Smooth muscle cell (in vitro differentiated cells): ENCODE results near the gene VAMP1. TPM values are rescaled to one million over a fixed set of nuclear protein-coding genes. Genes with fewer than 3 reads are reported as not detected.

Experiments used
- DNase-seq: peaks from one replicate; lab custom pipeline; 2025; ENCODE audit not compliant: unreplicated experiment; lab: John Stamatoyannopoulos, UW
- H2AFZ ChIP-seq: fragments of 200-600 bp; sonication (generic); 2 replicates; pipeline ENCODE4 v1.6.0; 2016; ENCODE audit warnings: antibody characterized with exemption, low read depth, mild to moderate bottlenecking
- H3F3A ChIP-seq: fragments of 200-600 bp; sonication (generic); 2 replicates; pipeline ENCODE4 v1.6.0; 2017; ENCODE audit warnings: antibody characterized with exemption, low read depth
- H3K27ac ChIP-seq: fragments of 200-600 bp; sonication (generic); 2 replicates; pipeline ENCODE4 v1.5.1; 2016; ENCODE audit warnings: low read depth, mild to moderate bottlenecking
- H3K27me3 ChIP-seq: fragments of 200-600 bp; sonication (generic); 2 replicates; pipeline ENCODE4 v1.6.1; 2016; ENCODE audit warnings: low read depth, mild to moderate bottlenecking
- H3K36me3 ChIP-seq: fragments of 200-600 bp; sonication (generic); 2 replicates; pipeline ENCODE4 v1.5.1; 2016; ENCODE audit warnings: low read depth
- H3K4me1 ChIP-seq: fragments of 200-600 bp; sonication (generic); 2 replicates; pipeline ENCODE4 v1.5.1; 2016; ENCODE audit warnings: low read depth
- H3K4me2 ChIP-seq: fragments of 200-600 bp; sonication (generic); 2 replicates; pipeline ENCODE4 v1.6.0; 2016; ENCODE audit warnings: mild to moderate bottlenecking
- H3K4me3 ChIP-seq: fragments of 200-600 bp; sonication (generic); 2 replicates; pipeline ENCODE4 v1.5.1; 2016; ENCODE audit warnings: mild to moderate bottlenecking
- H3K79me2 ChIP-seq: fragments of 200-600 bp; sonication (generic); 2 replicates; pipeline ENCODE4 v1.6.0; 2016; ENCODE audit warnings: low read depth, mild to moderate bottlenecking
- H3K9ac ChIP-seq: fragments of 200-600 bp; sonication (generic); 2 replicates; pipeline ENCODE4 v1.6.0; 2016; ENCODE audit warnings: low read depth
- H3K9me3 ChIP-seq: fragments of 200-600 bp; sonication (generic); replicated peaks from 2 replicates; pipeline ENCODE4 v1.5.1; 2016; ENCODE audit warnings: low read depth
- H4K20me1 ChIP-seq: fragments of 200-600 bp; sonication (generic); 2 replicates; pipeline ENCODE4 v1.6.0; 2016; ENCODE audit warnings: low read depth
- WGBS: methylation state at CpG from one replicate; pipeline ENCODE4 v1.1.7; 2016; ENCODE audit warnings: low lambda C conversion rate; 5-methylcytosine and 5-hydroxymethylcytosine counted together
- polyA plus RNA-seq: library from polyadenylated mRNA; unstranded; fragments of >200 nt; fragmentation: Nextera tagmentation; extraction: Ambion mirVana; gene quantifications from 2 replicates; pipeline ENCODE4 v1.2.1, GENCODE V29; 2016
- total RNA-seq: library from RNA; depleted of rRNA; stranded (reverse); fragments of >200 nt; gene quantifications from 2 replicates; pipeline ENCODE4 v1.2.3, GENCODE V29; 2014
- TF ChIP-seq, protein P1 (sequence below): fragments of 200-600 bp; sonication (generic); IDR thresholded peaks from 2 replicates; pipeline ENCODE4 v1.5.1; 2017; ENCODE audit warnings: borderline replicate concordance, mild to moderate bottlenecking, antibody characterized with exemption; ENCODE audit not compliant: insufficient read depth, poor library complexity, severe bottlenecking

The VAMP1 gene
- total and polyA plus RNA-seq, 2 experiments from 2014 or later = 3.5 to 7.5 TPM

- no peak overlapping the region for H3K27ac ChIP-seq
- no peaks in the 10 kb centered on the region for H3K36me3 ChIP-seq
- H3K9me3 ChIP-seq = no peaks in the 10 kb centered on the region
- H2AFZ ChIP-seq = no peak overlapping the region
- no peaks in the 10 kb centered on the region for H3K27me3 ChIP-seq
- no peaks in the 10 kb centered on the region for H3K79me2 ChIP-seq
- 93% methylated on average over 9 of the region's 9 CpGs for WGBS
- no peaks in the 10 kb centered on the region for H4K20me1 ChIP-seq
- H3F3A ChIP-seq = no peaks in the 10 kb centered on the region
- no peaks in the 10 kb centered on the region for H3K4me1 ChIP-seq
- DNase-seq = no peak
- no peak overlapping the region for H3K4me2 ChIP-seq
- no peak overlapping the region for H3K4me3 ChIP-seq
- TF ChIP-seq, protein P1, sequence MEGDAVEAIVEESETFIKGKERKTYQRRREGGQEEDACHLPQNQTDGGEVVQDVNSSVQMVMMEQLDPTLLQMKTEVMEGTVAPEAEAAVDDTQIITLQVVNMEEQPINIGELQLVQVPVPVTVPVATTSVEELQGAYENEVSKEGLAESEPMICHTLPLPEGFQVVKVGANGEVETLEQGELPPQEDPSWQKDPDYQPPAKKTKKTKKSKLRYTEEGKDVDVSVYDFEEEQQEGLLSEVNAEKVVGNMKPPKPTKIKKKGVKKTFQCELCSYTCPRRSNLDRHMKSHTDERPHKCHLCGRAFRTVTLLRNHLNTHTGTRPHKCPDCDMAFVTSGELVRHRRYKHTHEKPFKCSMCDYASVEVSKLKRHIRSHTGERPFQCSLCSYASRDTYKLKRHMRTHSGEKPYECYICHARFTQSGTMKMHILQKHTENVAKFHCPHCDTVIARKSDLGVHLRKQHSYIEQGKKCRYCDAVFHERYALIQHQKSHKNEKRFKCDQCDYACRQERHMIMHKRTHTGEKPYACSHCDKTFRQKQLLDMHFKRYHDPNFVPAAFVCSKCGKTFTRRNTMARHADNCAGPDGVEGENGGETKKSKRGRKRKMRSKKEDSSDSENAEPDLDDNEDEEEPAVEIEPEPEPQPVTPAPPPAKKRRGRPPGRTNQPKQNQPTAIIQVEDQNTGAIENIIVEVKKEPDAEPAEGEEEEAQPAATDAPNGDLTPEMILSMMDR = no peak
- H3K9ac ChIP-seq = no peak overlapping the region
Measured at GRCh38 chr12:6442836-6443235, 27.6 kb downstream of the VAMP1 start.

DNA sequence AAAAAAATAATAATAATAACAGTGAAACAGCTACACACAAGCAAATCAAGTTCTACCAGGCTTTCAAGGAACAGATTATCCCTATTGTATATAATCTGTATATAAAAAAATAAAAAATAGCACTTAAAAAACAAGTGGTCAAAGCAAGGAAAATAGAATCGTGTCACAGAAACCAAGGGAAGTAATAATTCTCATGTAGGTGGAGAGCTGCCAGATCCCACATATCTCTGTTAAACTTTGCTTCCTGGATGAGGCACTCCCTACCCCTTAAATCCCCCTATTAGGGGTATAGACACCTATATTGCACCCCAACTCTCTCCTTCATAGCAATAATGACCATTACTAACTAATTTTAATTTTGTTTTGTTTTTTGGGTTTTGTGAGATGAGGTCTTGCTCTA, 30.1 kb downstream of the VAMP1 start:
- no peaks in the 10 kb centered on the region for H3F3A ChIP-seq
- H2AFZ ChIP-seq = no peak overlapping the region
- no peak overlapping the region for H3K4me2 ChIP-seq
- no peak for DNase-seq
- no peaks in the 10 kb centered on the region for H3K27me3 ChIP-seq
- no peaks in the 10 kb centered on the region for H3K36me3 ChIP-seq
- H3K9ac ChIP-seq = no peak overlapping the region
- H3K79me2 ChIP-seq = no peaks in the 10 kb centered on the region
- H3K27ac ChIP-seq = no peak overlapping the region
- whole genome bisulfite sequencing = 94% methylated on average over 1 of the region's 1 CpG
- TF ChIP-seq, protein P1 = no peak
- H3K4me3 ChIP-seq = no peak overlapping the region
- H3K4me1 ChIP-seq = no peaks in the 10 kb centered on the region
- H3K9me3 ChIP-seq = no peaks in the 10 kb centered on the region
- H4K20me1 ChIP-seq = no peaks in the 10 kb centered on the region

- no peaks in the 10 kb centered on the region for H3K36me3 ChIP-seq
- no peak overlapping the region for H3K4me2 ChIP-seq
- DNase-seq = no peak
- H4K20me1 ChIP-seq = no peaks in the 10 kb centered on the region
- no peaks in the 10 kb centered on the region for H3K27me3 ChIP-seq
- H3K4me3 ChIP-seq = no peak overlapping the region
- no peak overlapping the region for H3K27ac ChIP-seq
- WGBS = 93% methylated on average over 12 of the region's 12 CpGs
- H3K4me1 ChIP-seq = no peaks in the 10 kb centered on the region
- no peaks in the 10 kb centered on the region for H3K9me3 ChIP-seq
- H2AFZ ChIP-seq = no peak overlapping the region
- H3K9ac ChIP-seq = no peak overlapping the region
- H3F3A ChIP-seq = no peaks in the 10 kb centered on the region
- H3K79me2 ChIP-seq = no peaks in the 10 kb centered on the region
- TF ChIP-seq, protein P1 = no peak
Measured at GRCh38 chr12:6438345-6438744, 32.1 kb downstream of the VAMP1 start.

DNA sequence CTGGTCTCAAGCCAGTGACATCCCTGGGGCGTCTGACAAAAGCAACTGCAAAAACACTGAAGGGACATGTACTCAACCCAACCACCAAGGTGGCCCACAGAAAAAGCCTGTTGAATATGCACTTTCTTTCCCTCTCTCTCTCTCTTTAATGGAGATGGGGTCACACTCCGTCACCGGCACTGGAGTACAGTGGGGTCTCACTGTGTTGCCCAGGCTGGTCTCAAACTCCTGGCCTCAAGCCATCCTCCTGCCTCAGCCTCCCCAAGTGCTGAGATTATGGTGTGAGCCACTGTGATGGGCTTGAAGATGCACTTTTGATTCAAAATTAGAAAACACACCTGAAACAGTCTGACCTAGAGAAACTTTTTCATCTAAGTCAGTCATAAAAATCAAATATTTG, 32.9 kb downstream of the VAMP1 start:
- H3K4me3 ChIP-seq = no peak overlapping the region
- WGBS = 89% methylated on average over 3 of the region's 3 CpGs
- TF ChIP-seq, protein P1 = no peak

More for the DNA sequence above, 32.9 kb downstream of the VAMP1 start:
- no peak overlapping the region for H3K4me2 ChIP-seq
- H4K20me1 ChIP-seq = no peaks in the 10 kb centered on the region
- no peaks in the 10 kb centered on the region for H3K36me3 ChIP-seq
- DNase-seq = no peak
- no peaks in the 10 kb centered on the region for H3K4me1 ChIP-seq
- H3F3A ChIP-seq = no peaks in the 10 kb centered on the region
- H3K9ac ChIP-seq = no peak overlapping the region
- H3K79me2 ChIP-seq = no peaks in the 10 kb centered on the region
- H3K27ac ChIP-seq = no peak overlapping the region
- H3K9me3 ChIP-seq = no peaks in the 10 kb centered on the region
- H2AFZ ChIP-seq = no peak overlapping the region
- H3K27me3 ChIP-seq = no peaks in the 10 kb centered on the region
